Mammary epithelial cell (primary cell): ENCODE data around the gene POLDIP3.

ENCODE experiments used
- EZH2 ChIP-seq: IDR thresholded peaks from 2 replicates; pipeline ENCODE4 v1.6.1; 2012; ENCODE audit warnings: low read length, inconsistent platforms, borderline replicate concordance
- TF ChIP-seq, protein P1 (sequence below), 2 donors: IDR thresholded peaks in 1 of 2; conservative IDR thresholded peaks in 1 of 2; 2 replicates each; pipeline ENCODE4 v1.5.1; 2011 to 2012; ENCODE audit warnings: inconsistent platforms in 2 of 2, low read length in 2 of 2, mild to moderate bottlenecking in 2 of 2, control low read depth in 1 of 2, low read depth in 1 of 2; ENCODE audit not compliant: insufficient read depth in 1 of 2; ENCODE audit errors: extremely low read depth in 1 of 2

DNA sequence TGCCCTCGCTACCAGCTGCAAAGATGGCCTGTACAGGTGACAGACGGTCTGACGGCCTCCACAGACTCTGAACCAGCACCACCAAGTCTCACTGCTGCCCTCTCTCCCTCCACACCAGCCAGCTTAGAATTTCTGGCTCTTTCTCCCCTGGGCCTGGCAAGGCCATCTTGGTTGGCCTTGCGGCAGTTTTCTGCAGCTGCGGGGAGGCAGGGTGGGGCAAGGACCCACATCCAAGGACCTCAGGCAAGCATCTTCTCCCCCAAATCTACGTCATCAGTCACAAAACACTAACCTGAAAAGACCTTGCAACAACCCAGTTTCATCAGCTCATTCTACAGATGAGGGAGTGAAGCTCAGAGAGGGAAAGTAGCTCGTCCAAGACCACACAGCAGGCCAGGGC lies 11.7 kb upstream of the POLDIP3 start:
- TF ChIP-seq, protein P1, sequence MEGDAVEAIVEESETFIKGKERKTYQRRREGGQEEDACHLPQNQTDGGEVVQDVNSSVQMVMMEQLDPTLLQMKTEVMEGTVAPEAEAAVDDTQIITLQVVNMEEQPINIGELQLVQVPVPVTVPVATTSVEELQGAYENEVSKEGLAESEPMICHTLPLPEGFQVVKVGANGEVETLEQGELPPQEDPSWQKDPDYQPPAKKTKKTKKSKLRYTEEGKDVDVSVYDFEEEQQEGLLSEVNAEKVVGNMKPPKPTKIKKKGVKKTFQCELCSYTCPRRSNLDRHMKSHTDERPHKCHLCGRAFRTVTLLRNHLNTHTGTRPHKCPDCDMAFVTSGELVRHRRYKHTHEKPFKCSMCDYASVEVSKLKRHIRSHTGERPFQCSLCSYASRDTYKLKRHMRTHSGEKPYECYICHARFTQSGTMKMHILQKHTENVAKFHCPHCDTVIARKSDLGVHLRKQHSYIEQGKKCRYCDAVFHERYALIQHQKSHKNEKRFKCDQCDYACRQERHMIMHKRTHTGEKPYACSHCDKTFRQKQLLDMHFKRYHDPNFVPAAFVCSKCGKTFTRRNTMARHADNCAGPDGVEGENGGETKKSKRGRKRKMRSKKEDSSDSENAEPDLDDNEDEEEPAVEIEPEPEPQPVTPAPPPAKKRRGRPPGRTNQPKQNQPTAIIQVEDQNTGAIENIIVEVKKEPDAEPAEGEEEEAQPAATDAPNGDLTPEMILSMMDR (conservative IDR thresholded peaks at IDR 0.05 in 1 of 2, IDR thresholded peaks at IDR 0.05 in 1 of 2; ENCODE audit: extremely low read depth in 1 of 2, insufficient read depth in 1 of 2, low read depth in 1 of 2, low read length in 2 of 2): no peak
- TF ChIP-seq EZH2: no peak
